ENCODE results near the gene CNST. TPM values are rescaled to one million over a fixed set of nuclear protein-coding genes. Genes with fewer than 3 reads are reported as not detected.
A peak's percentile ranks its signal among the peaks of the same experiment; 100 is the strongest.

CNST gene
- total and polyA plus RNA-seq, 8 donors, result 3.6 to 12.9 (median 8.9) TPM

- peak in 1 of 4 donors; percentile 21 for ATAC-seq
- no peaks in the 10 kb centered on the region for H3K9me3 ChIP-seq
- no peak overlapping the region for H3K4me3 ChIP-seq
- TF ChIP-seq CTCF (IDR thresholded peaks at IDR 0.05), result no peak
- no peaks in the 10 kb centered on the region for H3K36me3 ChIP-seq
- intact Hi-C loops (cut with DNase I), result no loop called here
- H3K4me1 ChIP-seq, result peaks cover 0 to 4% (median 2%) of the 10 kb centered on the region in 3 donors
- FAIRE-seq, result no peak
- H3K27ac ChIP-seq, result no peak overlapping the region
- no peaks in the 10 kb centered on the region for H3K27me3 ChIP-seq
- WGBS, 2 donors, result 47 to 52% methylated on average over 8 of the region's 8 CpGs
- no peak for DNase-seq
Observed at GRCh38 chr1:246703581-246703980, 137.3 kb downstream of the CNST start.

- intact Hi-C loops (cut with DNase I), result no loop called here
- ATAC-seq (peak in 1 of 4 donors; percentile 46), FAIRE-seq (no peak), DNase-seq (no peak)
- H3K27me3 ChIP-seq, result no peaks in the 10 kb centered on the region
- 81 to 93% methylated on average over 3 of the region's 3 CpGs for WGBS, 2 donors
- no peaks in the 10 kb centered on the region for H3K36me3 ChIP-seq
- no peaks in the 10 kb centered on the region for H3K4me1 ChIP-seq
- TF ChIP-seq CTCF (IDR thresholded peaks at IDR 0.05), result no peak
- H3K9me3 ChIP-seq, result no peaks in the 10 kb centered on the region
- H3K27ac ChIP-seq, result no peak overlapping the region
- H3K4me3 ChIP-seq, result no peak overlapping the region
Observed at GRCh38 chr1:246705368-246705767, 139.1 kb downstream of the CNST start.

- no peaks in the 10 kb centered on the region for H3K27me3 ChIP-seq
- TF ChIP-seq CTCF (IDR thresholded peaks at IDR 0.05), result no peak
- H3K9me3 ChIP-seq, result no peaks in the 10 kb centered on the region
- 89 to 90% methylated on average over 6 of the region's 6 CpGs for WGBS, 2 donors
- H3K4me3 ChIP-seq, result no peak overlapping the region
- FAIRE-seq (no peak), ATAC-seq (no peak), DNase-seq (no peak)
- H3K4me1 ChIP-seq, result no peaks in the 10 kb centered on the region
- intact Hi-C loops (cut with DNase I), result no loop called here
- H3K27ac ChIP-seq, result no peak overlapping the region
- no peaks in the 10 kb centered on the region for H3K36me3 ChIP-seq
Observed at GRCh38 chr1:246708166-246708565, 141.9 kb downstream of the CNST start.

- FAIRE-seq (no peak), DNase-seq (no peak), ATAC-seq (no peak)
- Histone ChIP-seq H3K4me3 (no peak overlapping the region), H3K27me3 (no peaks in the 10 kb centered on the region), H3K4me1 (no peaks in the 10 kb centered on the region), H3K36me3 (no peaks in the 10 kb centered on the region), H3K9me3 (no peaks in the 10 kb centered on the region), H3K27ac (no peak overlapping the region)
- WGBS, 2 donors, result 90 to 97% methylated on average over 4 of the region's 4 CpGs
- no peak for TF ChIP-seq CTCF (IDR thresholded peaks at IDR 0.05)
- intact Hi-C loops (cut with DNase I), result no loop called here
Observed at GRCh38 chr1:246709196-246709595, 142.9 kb downstream of the CNST start.

GRCh38 chr1:246709835-246710234 is 143.6 kb downstream of the CNST start:
- WGBS, 2 donors, result 17 to 27% methylated on average over 2 of the region's 2 CpGs
- H3K27ac ChIP-seq, result no peak overlapping the region
- no peaks in the 10 kb centered on the region for H3K9me3 ChIP-seq
- no peaks in the 10 kb centered on the region for H3K4me1 ChIP-seq
- H3K27me3 ChIP-seq, result no peaks in the 10 kb centered on the region
- FAIRE-seq (no peak), ATAC-seq (peak in 2 of 4 donors; percentile 37), DNase-seq (no peak)
- intact Hi-C loops (cut with DNase I), result no loop called here
- H3K4me3 ChIP-seq, result no peak overlapping the region
- no peak for TF ChIP-seq CTCF (IDR thresholded peaks at IDR 0.05)
- H3K36me3 ChIP-seq, result no peaks in the 10 kb centered on the region

All from pancreas (tissue), 10 donors.